GM12878 (cell line): Measurements from ENCODE around the gene ABHD1. TPM values are rescaled to one million over a fixed set of nuclear protein-coding genes. Genes with fewer than 3 reads are reported as not detected.

Experiments used
- CUX1 ChIP-seq: IDR thresholded peaks from 2 replicates; pipeline ENCODE4 v1.6.1; 2012; ENCODE audit warnings: improper control_type of control experiment, low read depth, low read length; ENCODE audit not compliant: insufficient replicate concordance
- JUND ChIP-seq: IDR thresholded peaks from 2 replicates; pipeline ENCODE4 v1.6.1; 2012; ENCODE audit warnings: low read depth, mild to moderate bottlenecking, low read length, improper control_type of control experiment, moderate library complexity
- RELB ChIP-seq: fragments of 450-650 bp; IDR thresholded peaks from 2 replicates; pipeline ENCODE4 v1.6.1; 2017; ENCODE audit warnings: low read depth, mild to moderate bottlenecking, moderate library complexity
- ZBTB40 ChIP-seq: fragments of 450-650 bp; IDR thresholded peaks from 2 replicates; pipeline ENCODE4 v1.6.1; 2016; ENCODE audit warnings: mild to moderate bottlenecking, moderate library complexity, borderline replicate concordance
- polyA plus RNA-seq, 11 experiments: library from polyadenylated mRNA; depleted of rRNA in 4 of 11; unstranded in 6 of 11; stranded (reverse) in 5 of 11; fragments of >200 nt; fragmentation: Nextera tagmentation in 4 of 11; fragmentation: Illumina TruSeq in 1 of 11; extraction: Ambion mirVana in 4 of 11; extraction: Trizol in 1 of 11; gene quantifications; 1 replicate in 1 of 11; 2 replicates in 10 of 11; pipeline versions ENCODE4 v1.2.1 to v1.2.3, GENCODE V29; 2011 to 2016; ENCODE audit warnings: inconsistent platforms in 2 of 11, missing spikeins in 2 of 11, low read depth in 1 of 11
- total RNA-seq, 4 experiments: library from RNA; depleted of rRNA in 3 of 4; stranded (reverse); fragments of >200 nt in 3 of 4; fragmentation: Illumina TruSeq in 1 of 4; extraction: Trizol in 1 of 4; gene quantifications; 2 replicates each; pipeline versions ENCODE4 v1.2.1 to v1.2.3, GENCODE V29; 2013 to 2021

The ABHD1 gene
- total and polyA plus RNA-seq, 10 of the 15 experiments (the other 5 are each of a cell fraction or from before 2014, with no cell fraction given), result 0.04 to 0.35 (median 0.17) TPM; not detected in 2

- TF ChIP-seq ZBTB40, result no peak
- TF ChIP-seq RELB, result no peak
- TF ChIP-seq JUND, result no peak
- no peak for TF ChIP-seq CUX1
Measured at GRCh38 chr2:27152796-27153464, 29.3 kb downstream of the ABHD1 start (continued).
